Spleen (tissue), 7 donors: ENCODE measurements around the gene FMNL1.

Source experiments
- CTCF ChIP-seq, 11 experiments: fragments of 200-600 bp in 7 of 11; fragments of 450-650 bp in 4 of 11; sonication (generic) in 4 of 11; IDR thresholded peaks in 8 of 11; conservative IDR thresholded peaks in 3 of 11; 1 replicate in 7 of 11; 2 replicates in 4 of 11; pipeline versions ENCODE4 v1.4.0 to v1.8.0; 2016 to 2021; ENCODE audit warnings: antibody characterized with exemption in 11 of 11, inconsistent platforms in 4 of 11, mild to moderate bottlenecking in 1 of 11
- POLR2A ChIP-seq, 3 donors: fragments of 450-650 bp; IDR thresholded peaks; one replicate each; pipeline ENCODE4 v1.5.1; 2017; ENCODE audit warnings: antibody characterized with exemption in 3 of 3, mild to moderate bottlenecking in 1 of 3
- donor health status: DM: no; HTN: no; CAD: no; lungs with moderate emphysema.
- donor health status: DM: no; HTN: no; CAD: no.
- donor health status: DM: no; HTN: no; CAD: no.

DNA sequence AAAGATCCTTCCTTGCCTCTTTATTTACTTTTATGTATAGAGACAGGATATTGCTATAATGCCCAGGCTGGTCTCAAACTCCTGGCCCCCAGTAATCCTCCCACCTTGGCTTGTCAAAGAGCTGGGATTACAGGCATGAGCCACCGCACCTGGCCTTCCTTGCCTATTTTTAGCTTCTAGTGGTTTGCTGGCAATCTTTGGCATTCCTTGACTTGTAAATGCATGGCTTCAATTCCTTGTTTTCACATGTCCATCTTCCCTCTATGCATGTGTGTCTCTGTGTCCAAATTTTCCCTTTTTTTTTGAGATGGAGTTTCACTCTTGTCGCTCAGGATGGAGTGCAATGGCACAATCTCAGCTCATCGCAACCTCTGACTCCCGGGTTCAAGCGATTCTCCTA lies 37.5 kb upstream of the FMNL1 start:
- TF ChIP-seq CTCF (IDR thresholded peaks at IDR 0.05 in 8 of 11, conservative IDR thresholded peaks at IDR 0.05 in 3 of 11) (no peak), POLR2A (IDR thresholded peaks at IDR 0.05) (no peak)
